H1 (cell line): Measurements from ENCODE around the gene MYO9B. TPM values are rescaled to one million over a fixed set of nuclear protein-coding genes. Genes with fewer than 3 reads are reported as not detected.

Experiments used
- E2F6 ChIP-seq: IDR thresholded peaks from 2 replicates; pipeline ENCODE4 v1.6.1; 2012; ENCODE audit warnings: inconsistent platforms
- SAP30 ChIP-seq: fragments of 300-600 bp; sonication (generic); IDR thresholded peaks from 2 replicates; pipeline ENCODE4 v1.7.1; 2012; ENCODE audit warnings: low read length, moderate library complexity, mild to moderate bottlenecking, inconsistent platforms; ENCODE audit not compliant: insufficient read depth, insufficient replicate concordance
- SP4 ChIP-seq: IDR thresholded peaks from 2 replicates; pipeline ENCODE4 v1.6.1; 2012; ENCODE audit warnings: low read length, inconsistent platforms
- TBP ChIP-seq: IDR thresholded peaks from 2 replicates; pipeline ENCODE4 v1.6.1; 2011; ENCODE audit warnings: low read depth, low read length, improper control_type of control experiment
- polyA plus RNA-seq, 7 experiments: library from polyadenylated mRNA; depleted of rRNA in 3 of 7; stranded (reverse) in 5 of 7; unstranded in 2 of 7; fragments of >200 nt in 5 of 7; fragments of 200-250 nt in 2 of 7; gene quantifications; 1 replicate in 5 of 7; 2 replicates in 1 of 7; 4 replicates in 1 of 7; pipeline versions ENCODE4 v1.2.1 to v1.2.3, GENCODE V29; 2011 to 2013; ENCODE audit warnings: missing spikeins in 2 of 7, mixed read lengths in 2 of 7
- total RNA-seq: library from RNA; stranded (reverse); fragmentation: NEBNext Ultra II Directional; extraction: Animal tissue kit (Norgen Biotek cat#: 25700); gene quantifications from 2 replicates; pipeline ENCODE4 v1.2.1, GENCODE V29; 2021

MYO9B gene
- total and polyA plus RNA-seq, 2 of the 8 experiments (the other 6 are each of a cell fraction or from before 2014, with no cell fraction given): 27.6 to 77.1 TPM

GRCh38 chr19:17237747-17238706 lies 162.4 kb downstream of the MYO9B start (continued):
- no peak for TF ChIP-seq SP4
- no peak for TF ChIP-seq SAP30
- no peak for TF ChIP-seq TBP
- TF ChIP-seq E2F6: no peak
